GM12878 (cell line): ENCODE measurements around the gene KIAA1217. TPM values are rescaled to one million over a fixed set of nuclear protein-coding genes. Genes with fewer than 3 reads are reported as not detected.

Experiments
- ATAC-seq: fragments of 200-7000 bp; cut with Tn5 transposase; 3 replicates; pipeline ENCODE4 v1.9.1; 2020; ENCODE audit warnings: mild to moderate bottlenecking, moderate library complexity
- BruUV-seq: library from RNA; stranded (reverse); fragments of 400-500 nt; replicated peaks from 2 replicates; lab custom pipeline; 2021; lab: Mats Ljungman, UMichigan
- CTCF ChIA-PET: fragments of 300-600 bp; sonication (Branson Sonifier 250); formaldehyde crosslinking; extraction: SDS; loops from one replicate; lab custom pipeline; 2021; ENCODE audit warnings: inconsistent platforms; lab: Yijun Ruan, JAX
- POLR2A ChIA-PET: fragments of 350-600 bp; formaldehyde crosslinking; extraction: SDS; loops from one replicate; lab custom pipeline; 2021; ENCODE audit warnings: inconsistent platforms; lab: Charles Lee
- RAD21 ChIA-PET: fragments of 300-600 bp; sonication (Branson Sonifier 250); formaldehyde crosslinking; loops from one replicate; lab custom pipeline; 2023; ENCODE audit warnings: antibody characterized with exemption; ENCODE audit not compliant: unreplicated experiment; lab: Charles Lee
- SMC1A ChIA-PET: fragments of 300-600 bp; sonication (Branson Sonifier 250); formaldehyde crosslinking; loops from one replicate; lab custom pipeline; 2023; ENCODE audit not compliant: unreplicated experiment, uncharacterized antibody; lab: Charles Lee
- DNase-seq: peaks from one replicate; pipeline ENCODE4 v3.0.0-alpha.2; 2011; ENCODE audit warnings: low read depth, low spot score
- FAIRE-seq: peaks from 3 replicates; lab custom pipeline; 2011; peaks lifted over from hg19 to GRCh38; lab: Jason Lieb, UNC
- H2AFZ ChIP-seq: 2 replicates; pipeline ENCODE4 v1.6.0; 2011; ENCODE audit warnings: low read depth, low read length, control low read depth; ENCODE audit not compliant: control insufficient read depth
- H3K27ac ChIP-seq: 2 replicates; pipeline ENCODE4 v1.5.1; 2011; ENCODE audit warnings: control low read depth; ENCODE audit not compliant: control insufficient read depth, insufficient read depth
- H3K27me3 ChIP-seq, 2 experiments: replicated peaks in 1 of 2; 2 replicates each; pipeline versions ENCODE4 v1.6.0 to v1.6.1; 2011; ENCODE audit warnings: low read length in 1 of 2; ENCODE audit not compliant: control insufficient read depth in 2 of 2, insufficient read depth in 2 of 2
- H3K36me3 ChIP-seq, 2 experiments: 2 replicates each; pipeline ENCODE4 v1.5.1; 2011; ENCODE audit warnings: low read length in 1 of 2; ENCODE audit not compliant: control insufficient read depth in 2 of 2, insufficient read depth in 2 of 2
- H3K4me1 ChIP-seq: 2 replicates; pipeline ENCODE4 v1.6.1; 2011; ENCODE audit warnings: mild to moderate bottlenecking, low read length, moderate library complexity, mixed read lengths; ENCODE audit not compliant: control insufficient read depth, insufficient read depth
- H3K4me2 ChIP-seq: 2 replicates; pipeline ENCODE4 v1.6.0; 2011; ENCODE audit warnings: control low read depth; ENCODE audit not compliant: control insufficient read depth, insufficient read depth
- H3K4me3 ChIP-seq: fragments of 200-600 bp; sonication (generic); 2 replicates; pipeline ENCODE4 v1.5.1; 2016
- H3K79me2 ChIP-seq: 2 replicates; pipeline ENCODE4 v1.6.0; 2011; ENCODE audit warnings: low read length; ENCODE audit not compliant: control insufficient read depth, insufficient read depth
- H3K9ac ChIP-seq: 2 replicates; pipeline ENCODE4 v1.8.0; 2011; ENCODE audit warnings: low read length, control low read depth, mixed read lengths; ENCODE audit not compliant: control insufficient read depth, insufficient read depth
- H3K9me3 ChIP-seq: replicated peaks from 3 replicates; pipeline ENCODE4 v1.5.1; 2011; ENCODE audit warnings: mild to moderate bottlenecking, low read length; ENCODE audit not compliant: control insufficient read depth, insufficient read depth
- H4K20me1 ChIP-seq: 2 replicates; pipeline ENCODE4 v1.6.0; 2011; ENCODE audit not compliant: control insufficient read depth, insufficient read depth
- BRCA1 ChIP-seq: IDR thresholded peaks from 2 replicates; pipeline ENCODE4 v1.6.1; 2011; ENCODE audit warnings: low read depth, low read length, improper control_type of control experiment
- CHD4 ChIP-seq: fragments of 200-600 bp; sonication (generic); IDR thresholded peaks from 2 replicates; pipeline ENCODE4 v1.6.1; 2016; ENCODE audit warnings: mild to moderate bottlenecking
- GATAD2B ChIP-seq: fragments of 450-650 bp; conservative IDR thresholded peaks from 2 replicates; pipeline ENCODE4 v1.6.1; 2017; ENCODE audit warnings: low read depth, mild to moderate bottlenecking, moderate library complexity
- IKZF2 ChIP-seq, 2 experiments: fragments of 450-650 bp; IDR thresholded peaks; 2 replicates each; pipeline ENCODE4 v1.6.1; 2017; ENCODE audit warnings: mild to moderate bottlenecking in 2 of 2, moderate library complexity in 2 of 2
- KAT2A ChIP-seq: conservative IDR thresholded peaks from 2 replicates; pipeline ENCODE4 v1.6.1; 2011; ENCODE audit warnings: low read depth, low read length; ENCODE audit not compliant: control insufficient read depth
- KLF5 ChIP-seq: fragments of 450-650 bp; IDR thresholded peaks from 2 replicates; pipeline ENCODE4 v1.6.1; 2014; ENCODE audit warnings: mild to moderate bottlenecking; ENCODE audit not compliant: partially characterized antibody
- MEF2A ChIP-seq: IDR thresholded peaks from 2 replicates; pipeline ENCODE4 v1.6.1; 2011; ENCODE audit warnings: low read depth, mild to moderate bottlenecking, low read length, moderate library complexity; ENCODE audit not compliant: insufficient read depth
- MTA2 ChIP-seq: fragments of 450-650 bp; IDR thresholded peaks from 2 replicates; pipeline ENCODE4 v1.6.1; 2016; ENCODE audit warnings: low read depth, mild to moderate bottlenecking, moderate library complexity
- MTA3 ChIP-seq: IDR thresholded peaks from 2 replicates; pipeline ENCODE4 v1.6.1; 2012; ENCODE audit warnings: low read length, inconsistent platforms, borderline replicate concordance
- POLR2A ChIP-seq: IDR thresholded peaks from 2 replicates; pipeline ENCODE4 v1.6.1; 2011; ENCODE audit warnings: low read depth, mild to moderate bottlenecking, low read length
- SRF ChIP-seq, 2 experiments: IDR thresholded peaks; 2 replicates each; pipeline ENCODE4 v1.6.1; 2011; ENCODE audit warnings: low read depth in 2 of 2, low read length in 2 of 2, mild to moderate bottlenecking in 1 of 2, moderate library complexity in 1 of 2
- USF1 ChIP-seq: IDR thresholded peaks from 2 replicates; pipeline ENCODE4 v1.6.1; 2011; ENCODE audit warnings: borderline replicate concordance, low read depth, mild to moderate bottlenecking, moderate library complexity, mixed read lengths, low read length; ENCODE audit not compliant: insufficient read depth; ENCODE audit errors: extremely low read length
- YY1 ChIP-seq: IDR thresholded peaks from 2 replicates; pipeline ENCODE4 v1.6.1; 2011; ENCODE audit warnings: low read depth, mild to moderate bottlenecking, low read length
- ZNF217 ChIP-seq: fragments of 450-650 bp; IDR thresholded peaks from 2 replicates; pipeline ENCODE4 v1.6.1; 2017; ENCODE audit warnings: antibody characterized with exemption, mild to moderate bottlenecking
- ZNF622 ChIP-seq: fragments of 450-650 bp; IDR thresholded peaks from 2 replicates; pipeline ENCODE4 v1.6.1; 2017; ENCODE audit warnings: mild to moderate bottlenecking, inconsistent platforms
- WGBS: methylation state at CpG from one replicate; pipeline ENCODE4 v1.1.6; 2016; ENCODE audit warnings: low lambda C conversion rate; ENCODE audit not compliant: insufficient replicate concordance, insufficient coverage; ENCODE audit errors: missing lambda C conversion rate; 5-methylcytosine and 5-hydroxymethylcytosine counted together
- in situ Hi-C: fragments of 300-500 bp; cut with MboI; formaldehyde crosslinking; loops from 9 replicates; pipeline ENCODE4 v1.14.3; 2018; ENCODE audit warnings: mixed read lengths
- intact Hi-C: fragments of 100-400 bp; cut with micrococcal nuclease; formaldehyde crosslinking; loops from one replicate; pipeline ENCODE4 v1.14.2; 2022; ENCODE audit not compliant: unreplicated experiment
- polyA plus RNA-seq, 11 experiments: library from polyadenylated mRNA; depleted of rRNA in 4 of 11; unstranded in 6 of 11; stranded (reverse) in 5 of 11; fragments of >200 nt; fragmentation: Nextera tagmentation in 4 of 11; fragmentation: Illumina TruSeq in 1 of 11; extraction: Ambion mirVana in 4 of 11; extraction: Trizol in 1 of 11; gene quantifications; 1 replicate in 1 of 11; 2 replicates in 10 of 11; pipeline versions ENCODE4 v1.2.1 to v1.2.3, GENCODE V29; 2011 to 2016; ENCODE audit warnings: inconsistent platforms in 2 of 11, missing spikeins in 2 of 11, low read depth in 1 of 11
- total RNA-seq, 4 experiments: library from RNA; depleted of rRNA in 3 of 4; stranded (reverse); fragments of >200 nt in 3 of 4; fragmentation: Illumina TruSeq in 1 of 4; extraction: Trizol in 1 of 4; gene quantifications; 2 replicates each; pipeline versions ENCODE4 v1.2.1 to v1.2.3, GENCODE V29; 2013 to 2021
- TF ChIP-seq, protein P1 (sequence below): IDR thresholded peaks from 2 replicates; pipeline ENCODE4 v1.6.1; 2011; ENCODE audit warnings: mild to moderate bottlenecking, low read depth, low read length, moderate library complexity; ENCODE audit not compliant: insufficient replicate concordance
- TF ChIP-seq, protein P2 (sequence below): fragments of 150-350 bp; IDR thresholded peaks from 2 replicates; pipeline ENCODE4 v1.6.1; 2014; ENCODE audit warnings: mild to moderate bottlenecking, low read depth, low read length

Gene KIAA1217
- total and polyA plus RNA-seq, 10 of the 15 experiments (the other 5 are each of a cell fraction or from before 2014, with no cell fraction given), result 0.57 to 3.8 (median 2.1) TPM

DNA sequence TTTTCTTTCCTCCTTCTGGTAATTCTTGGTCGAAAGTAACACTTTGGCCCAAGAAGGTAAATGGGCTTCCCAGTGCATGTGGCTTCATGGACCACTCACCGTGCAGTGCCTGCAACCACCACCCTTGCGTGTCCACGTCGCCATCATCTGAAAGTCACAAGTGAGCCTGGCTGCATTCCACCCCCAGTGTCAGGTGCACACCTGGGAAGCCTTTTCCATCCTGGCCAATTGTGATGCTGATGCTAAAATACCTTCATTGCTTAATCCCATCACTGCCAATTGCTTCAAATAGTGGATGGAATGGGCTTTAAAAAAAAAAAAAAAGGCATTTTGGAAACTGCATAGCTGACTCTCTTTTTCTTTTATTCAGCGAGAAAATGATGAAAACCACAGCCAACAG is 285.8 kb downstream of the KIAA1217 start:
- H4K20me1 ChIP-seq, result no peaks in the 10 kb centered on the region
- no peak for FAIRE-seq
- H3K27me3 ChIP-seq, result no peaks in the 10 kb centered on the region
- TF ChIP-seq IKZF2 (IDR thresholded peaks at IDR 0.05) (no peak), YY1 (no peak), SRF (IDR thresholded peaks at IDR 0.05; ENCODE audit: low read depth in 2 of 2, low read length in 2 of 2) (no peak), ZNF217 (no peak), KLF5 (no peak), CHD4 (no peak), KAT2A (no peak), GATAD2B (no peak), MTA2 (no peak), MTA3 (no peak), USF1 (no peak), POLR2A (no peak), ZNF622 (no peak), MEF2A (no peak), BRCA1 (no peak)
- TF ChIP-seq, protein P1, sequence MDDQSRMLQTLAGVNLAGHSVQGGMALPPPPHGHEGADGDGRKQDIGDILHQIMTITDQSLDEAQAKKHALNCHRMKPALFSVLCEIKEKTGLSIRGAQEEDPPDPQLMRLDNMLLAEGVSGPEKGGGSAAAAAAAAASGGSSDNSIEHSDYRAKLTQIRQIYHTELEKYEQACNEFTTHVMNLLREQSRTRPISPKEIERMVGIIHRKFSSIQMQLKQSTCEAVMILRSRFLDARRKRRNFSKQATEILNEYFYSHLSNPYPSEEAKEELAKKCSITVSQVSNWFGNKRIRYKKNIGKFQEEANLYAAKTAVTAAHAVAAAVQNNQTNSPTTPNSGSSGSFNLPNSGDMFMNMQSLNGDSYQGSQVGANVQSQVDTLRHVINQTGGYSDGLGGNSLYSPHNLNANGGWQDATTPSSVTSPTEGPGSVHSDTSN, result no peak
- TF ChIP-seq, protein P2, sequence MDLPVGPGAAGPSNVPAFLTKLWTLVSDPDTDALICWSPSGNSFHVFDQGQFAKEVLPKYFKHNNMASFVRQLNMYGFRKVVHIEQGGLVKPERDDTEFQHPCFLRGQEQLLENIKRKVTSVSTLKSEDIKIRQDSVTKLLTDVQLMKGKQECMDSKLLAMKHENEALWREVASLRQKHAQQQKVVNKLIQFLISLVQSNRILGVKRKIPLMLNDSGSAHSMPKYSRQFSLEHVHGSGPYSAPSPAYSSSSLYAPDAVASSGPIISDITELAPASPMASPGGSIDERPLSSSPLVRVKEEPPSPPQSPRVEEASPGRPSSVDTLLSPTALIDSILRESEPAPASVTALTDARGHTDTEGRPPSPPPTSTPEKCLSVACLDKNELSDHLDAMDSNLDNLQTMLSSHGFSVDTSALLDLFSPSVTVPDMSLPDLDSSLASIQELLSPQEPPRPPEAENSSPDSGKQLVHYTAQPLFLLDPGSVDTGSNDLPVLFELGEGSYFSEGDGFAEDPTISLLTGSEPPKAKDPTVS, result no peak
- no peaks in the 10 kb centered on the region for H3K79me2 ChIP-seq
- no peak overlapping the region for H3K4me2 ChIP-seq
- WGBS, result 72% methylated on average over 5 of the region's 6 CpGs
- in situ Hi-C loops, result no loop called here
- H3K36me3 ChIP-seq, result no peaks in the 10 kb centered on the region
- ChIA-PET CTCF (no interaction called here), RAD21 (interaction anchor here (1.1 kb wide), 1 partner anchor 500 kb away, joined by 3 read pairs; no protein-coding TSS in a partner anchor), SMC1A (no interaction called here), POLR2A (no interaction called here)
- no TSS peak for BruUV-seq
- H3K9me3 ChIP-seq, result no peaks in the 10 kb centered on the region
- H3K4me1 ChIP-seq, result no peaks in the 10 kb centered on the region
- intact Hi-C loops, result no loop called here
- no peak for ATAC-seq
- H3K4me3 ChIP-seq, result no peak overlapping the region
- no peak overlapping the region for H2AFZ ChIP-seq
- H3K9ac ChIP-seq, result no peak overlapping the region
- DNase-seq, result no peak
- no peak overlapping the region for H3K27ac ChIP-seq
